Measurements from ENCODE around the gene PACSIN3.
"Not testable (repeated sequence)": the region's sequence is repeated elsewhere in the genome, so short reads cannot be mapped to it uniquely, and the experiment has no call there.

The PACSIN3 gene

GRCh38 chr11:47191137-47191536, 4.9 kb upstream of the PACSIN3 start:
- not testable (repeated sequence) for DNase-seq (ENCODE audit: low read depth)

DNA sequence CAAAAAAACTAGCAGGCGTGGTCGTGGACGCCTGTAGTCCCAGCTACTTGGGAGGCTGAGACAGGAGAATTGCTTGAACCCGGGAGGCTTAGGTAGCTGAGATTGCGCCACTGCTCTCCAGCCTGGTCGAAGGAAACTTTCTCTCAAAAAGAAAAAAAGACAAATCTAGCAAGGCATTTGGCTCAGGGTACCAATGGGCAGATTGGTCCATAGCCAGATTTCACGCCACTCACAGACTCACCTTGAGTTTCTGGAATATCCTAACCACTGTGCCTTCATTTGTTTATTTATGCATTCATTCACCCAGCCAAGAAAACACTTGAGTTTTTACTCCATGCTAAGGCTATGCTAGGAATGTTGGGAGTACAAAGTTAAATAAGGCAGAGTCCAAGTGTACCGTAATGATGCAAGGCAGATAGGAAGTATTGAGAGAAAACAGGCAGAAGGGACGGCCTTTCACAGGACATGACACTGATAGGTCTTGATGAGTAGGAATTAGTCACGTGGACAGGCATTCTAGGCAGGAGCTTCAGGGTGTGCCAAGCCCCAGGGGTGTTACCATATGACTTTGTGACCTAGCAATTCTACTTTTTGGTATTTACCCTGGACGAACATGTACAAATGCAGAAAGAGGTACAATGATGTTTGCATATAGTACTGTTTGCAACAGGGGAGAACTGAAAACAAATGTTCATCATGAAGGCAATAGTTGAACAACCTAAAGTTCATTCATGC, 3.0 kb upstream of the PACSIN3 start:
- DNase-seq (ENCODE audit: low read depth): no peak

GRCh38 chr11:47188259-47188658, 2.0 kb upstream of the PACSIN3 start:
- DNase-seq (ENCODE audit: low read depth): no peak

- DNase-seq (ENCODE audit: low read depth): no peak
Observed at GRCh38 chr11:47187723-47188122, 1.5 kb upstream of the PACSIN3 start.

- no peak for DNase-seq (ENCODE audit: low read depth)
Observed at GRCh38 chr11:47186700-47187695, 764 bp upstream of the PACSIN3 start.

GRCh38 chr11:47185305-47186075, 744 bp downstream of the PACSIN3 start:
- DNase-seq (ENCODE audit: low read depth): no peak

DNA sequence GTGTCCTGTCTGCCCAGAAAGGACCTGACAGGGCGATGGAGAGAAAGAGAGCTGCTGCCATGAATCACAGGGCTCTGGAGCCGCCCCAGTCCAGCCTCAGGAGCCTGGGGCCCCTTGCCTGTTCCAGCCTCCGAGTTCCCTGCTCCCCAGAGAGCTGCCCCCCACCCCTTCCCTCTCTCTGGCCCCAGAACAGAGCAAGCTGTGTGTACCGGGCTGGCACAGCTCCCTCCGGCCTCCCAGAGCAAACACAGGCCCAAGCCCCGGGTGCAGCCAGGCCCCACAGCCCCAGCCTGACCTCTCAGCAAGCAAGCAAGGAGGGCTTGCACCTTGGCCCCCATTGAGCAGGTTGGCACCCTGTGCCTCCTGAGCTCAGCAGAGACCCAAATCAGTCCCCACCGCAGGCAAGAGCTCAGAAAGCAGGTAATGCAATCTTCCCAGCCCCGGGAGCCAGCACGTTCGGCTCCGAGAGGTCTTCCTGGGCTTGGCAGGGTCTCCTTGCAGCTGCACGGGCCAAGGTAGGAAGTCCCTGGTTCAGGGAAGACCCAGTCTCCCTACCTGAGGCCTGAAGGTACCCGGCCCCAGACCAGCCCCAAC, 1.4 kb downstream of the PACSIN3 start:
- DNase-seq (ENCODE audit: low read depth): no peak

DNA sequence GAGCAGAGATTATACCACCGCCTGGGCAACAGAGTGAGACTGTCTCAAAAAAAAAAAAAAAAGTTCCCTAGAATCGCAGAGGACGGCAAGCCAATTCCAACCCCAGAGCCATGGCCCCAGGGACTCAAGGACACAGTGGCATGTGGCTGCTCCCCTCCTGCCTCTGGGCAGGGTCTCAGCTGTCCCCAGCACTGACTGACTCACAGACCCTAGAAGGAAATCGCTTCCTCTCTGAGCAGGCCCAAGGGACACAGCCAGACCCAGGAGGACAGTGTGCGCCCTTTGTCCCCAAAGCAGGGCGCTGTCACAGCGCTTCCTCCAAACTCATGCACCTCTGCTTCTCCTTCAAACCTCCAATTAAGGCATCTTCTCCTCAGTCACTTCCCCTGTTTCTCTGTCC, 2.3 kb downstream of the PACSIN3 start:
- DNase-seq (ENCODE audit: low read depth): no peak

DNA sequence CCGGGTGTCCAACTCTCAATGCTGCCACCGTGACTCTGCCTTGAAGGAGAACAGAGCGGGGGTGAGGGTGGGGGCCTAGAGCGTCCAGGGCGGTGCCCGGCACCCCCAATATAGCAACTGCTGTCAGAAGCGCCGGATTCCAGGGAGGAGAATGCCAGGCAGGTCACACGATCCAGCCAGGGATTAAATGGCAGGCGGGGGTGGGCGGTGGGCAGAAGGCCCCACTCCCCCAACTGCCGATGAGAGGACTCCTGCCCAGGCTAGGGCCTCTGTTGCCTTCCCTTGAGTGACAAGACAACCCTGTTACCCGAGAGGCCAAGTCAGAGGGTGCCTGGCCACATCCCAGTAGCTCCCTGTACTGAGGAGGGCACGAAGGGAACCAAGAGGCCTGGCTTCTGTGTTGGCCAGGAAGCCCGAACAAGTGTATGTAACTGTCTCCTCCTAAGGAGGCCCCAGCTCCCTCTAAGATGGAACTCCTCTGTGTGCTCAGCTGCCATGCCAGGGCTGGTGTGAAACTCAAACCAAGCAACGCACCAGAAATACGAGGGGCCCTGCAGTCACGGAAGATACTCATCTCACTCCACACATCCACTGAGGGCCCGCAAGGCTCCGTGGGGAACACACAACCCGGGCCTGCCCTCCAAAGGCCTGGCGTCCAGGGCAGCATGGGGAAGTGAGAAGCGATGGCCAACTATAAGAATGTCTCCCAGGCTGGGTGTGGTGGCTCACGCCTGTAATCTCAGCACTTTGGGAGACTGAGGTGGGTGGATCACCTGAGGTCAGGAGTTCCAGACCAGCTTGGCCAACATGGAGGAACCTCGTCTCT, 3.0 kb downstream of the PACSIN3 start:
- no peak for DNase-seq (ENCODE audit: low read depth)

DNA sequence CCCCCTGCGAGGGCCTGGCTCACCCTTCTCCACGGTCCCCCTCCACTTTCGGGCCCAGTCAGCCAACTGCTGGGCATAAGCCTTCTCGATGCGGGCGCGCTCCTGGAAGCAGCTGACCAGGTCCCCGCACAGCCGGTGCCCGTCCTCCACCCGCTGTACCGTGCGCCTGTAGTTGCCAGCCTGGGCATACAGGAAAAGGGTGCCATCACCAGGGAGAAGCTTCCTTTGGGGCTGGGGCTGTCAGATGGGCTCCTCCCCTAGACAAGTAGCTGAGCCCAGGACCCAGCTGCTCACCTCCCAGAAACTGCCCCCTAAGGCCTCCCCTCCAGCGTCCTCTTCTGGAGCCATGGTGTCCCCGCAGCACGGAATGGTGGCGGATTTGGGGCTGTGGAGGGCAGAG, 3.9 kb downstream of the PACSIN3 start:
- DNase-seq (ENCODE audit: low read depth): no peak

- no peak for DNase-seq (ENCODE audit: low read depth)
Observed at GRCh38 chr11:47181271-47181670, 5.0 kb downstream of the PACSIN3 start.

DNA sequence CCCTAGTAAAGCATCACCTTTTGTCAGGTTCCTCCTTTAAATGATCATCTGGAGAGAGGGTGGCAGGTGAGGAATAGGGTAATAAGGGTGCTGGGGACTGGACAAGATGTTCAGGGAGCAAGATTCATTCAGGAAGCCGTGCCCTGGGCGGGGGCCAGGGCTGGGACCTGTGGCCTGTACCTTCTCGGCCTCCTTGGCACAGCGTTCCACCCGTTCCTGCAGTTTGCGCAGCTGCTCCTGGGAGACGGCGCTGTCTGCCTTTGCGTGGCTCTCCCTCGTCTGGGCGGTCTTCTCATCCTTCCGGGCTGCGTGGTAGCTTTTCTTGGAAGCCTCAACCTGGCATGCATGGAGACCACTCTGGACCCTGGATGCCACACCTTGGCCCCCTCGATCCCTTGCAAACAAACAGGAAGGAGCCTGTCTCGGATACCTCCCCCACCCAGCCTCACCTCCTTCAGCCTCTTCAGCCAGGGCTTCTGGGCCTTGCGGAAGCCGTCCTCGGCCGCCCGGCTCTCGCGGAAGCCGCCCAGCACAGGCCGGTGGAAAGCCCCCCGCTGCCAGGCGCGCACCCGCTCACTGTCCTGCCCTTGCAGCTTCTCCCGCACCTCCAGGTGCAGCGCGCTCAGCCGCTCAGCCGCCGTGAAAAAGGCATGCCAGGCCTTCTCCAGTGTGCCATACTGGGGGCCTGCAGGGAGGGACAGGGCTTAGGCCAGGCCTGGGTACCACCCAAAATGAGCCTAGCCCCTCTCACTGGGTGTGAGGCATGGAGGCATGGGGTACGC, 6.0 kb downstream of the PACSIN3 start:
- no peak for DNase-seq (ENCODE audit: low read depth)

- no peak for DNase-seq (ENCODE audit: low read depth)
Observed at GRCh38 chr11:47179655-47179991, 6.6 kb downstream of the PACSIN3 start.

- DNase-seq (ENCODE audit: low read depth): no peak
Observed at GRCh38 chr11:47178737-47179654, 7.2 kb downstream of the PACSIN3 start.

- DNase-seq (ENCODE audit: low read depth): no peak
Observed at GRCh38 chr11:47178316-47178715, 7.9 kb downstream of the PACSIN3 start.

DNA sequence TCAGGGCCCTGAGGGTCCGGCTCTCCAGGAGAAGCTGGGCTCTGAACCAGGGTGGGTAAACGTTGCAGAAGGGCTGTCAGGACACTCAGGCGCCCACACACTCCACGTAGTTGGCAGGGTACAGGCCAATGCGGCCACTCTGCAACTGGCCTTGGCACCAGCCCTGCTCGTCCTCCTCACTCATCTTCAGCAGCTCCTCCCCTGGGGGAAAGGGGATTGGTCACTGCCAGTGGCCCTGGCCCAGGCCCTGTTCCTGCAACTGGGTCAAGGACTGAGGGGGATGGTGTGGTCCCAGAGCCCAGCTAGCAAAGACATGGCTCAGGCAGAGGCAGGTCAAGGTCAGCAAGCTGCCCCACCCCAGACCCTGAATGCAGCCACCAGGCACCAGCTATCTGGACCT, 8.4 kb downstream of the PACSIN3 start:
- no peak for DNase-seq (ENCODE audit: low read depth)

- peak; percentile 58 for DNase-seq (ENCODE audit: low read depth)
Observed at GRCh38 chr11:47177229-47177845, 8.9 kb downstream of the PACSIN3 start.

GRCh38 chr11:47176328-47177228, 9.7 kb downstream of the PACSIN3 start, which contains the start of gene ARFGAP2:
ARFGAP2 (minus strand) TSS chr11:47176879; CDS start chr11:47176853, 26 bp downstream.
- DNase-seq (ENCODE audit: low read depth): peak; percentile 96

Data from activated T-helper 1 cell treated with Interleukin-2 at 50 U/mL for 16 hours (primary cell).